Stomach (tissue), 4 donors: ENCODE data around the gene LARP1.

Source experiments
- POLR2A ChIP-seq, 4 donors: fragments of 450-650 bp; IDR thresholded peaks; one replicate each; pipeline ENCODE4 v1.6.1; 2016; ENCODE audit warnings: antibody characterized with exemption in 4 of 4, control low read depth in 2 of 4, mild to moderate bottlenecking in 1 of 4, moderate library complexity in 1 of 4
- POLR2AphosphoS5 ChIP-seq, 3 donors: sonication (generic); formaldehyde crosslinking; IDR thresholded peaks; one replicate each; pipeline ENCODE4 v1.6.1; 2016; ENCODE audit warnings: antibody characterized with exemption in 3 of 3
- TF ChIP-seq, protein P1 (sequence below), 7 experiments: fragments of 450-650 bp in 4 of 7; fragments of 200-600 bp in 3 of 7; sonication (generic) in 3 of 7; IDR thresholded peaks; one replicate each; pipeline ENCODE4 v1.5.1; 2016 to 2019; ENCODE audit warnings: antibody characterized with exemption in 7 of 7, control low read depth in 2 of 7, mild to moderate bottlenecking in 1 of 7

DNA sequence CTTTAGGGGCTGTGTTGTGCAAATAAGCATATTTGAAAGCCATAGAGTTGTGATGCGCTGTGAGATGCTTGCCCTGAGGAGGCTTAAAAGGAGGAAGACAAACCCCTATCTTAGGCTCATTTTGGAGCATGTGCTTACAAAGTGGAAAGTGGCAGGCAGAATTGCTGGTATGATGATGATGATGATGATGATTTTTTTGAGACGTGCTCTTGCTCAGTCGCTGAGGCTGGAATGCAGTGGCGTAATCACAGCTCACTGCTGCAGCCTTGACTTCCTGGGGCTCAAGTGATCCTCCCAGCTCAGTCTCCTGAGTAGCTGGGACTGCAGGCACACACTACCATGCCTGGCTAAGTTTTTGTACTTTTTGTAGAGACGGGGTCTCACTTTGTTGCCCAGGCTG, 104.9 kb downstream of the LARP1 start:
- TF ChIP-seq POLR2AphosphoS5 (IDR thresholded peaks at IDR 0.05) (peak in 2 of 3 donors; percentile 20 to 41), POLR2A (IDR thresholded peaks at IDR 0.05) (no peak)
- TF ChIP-seq, protein P1, sequence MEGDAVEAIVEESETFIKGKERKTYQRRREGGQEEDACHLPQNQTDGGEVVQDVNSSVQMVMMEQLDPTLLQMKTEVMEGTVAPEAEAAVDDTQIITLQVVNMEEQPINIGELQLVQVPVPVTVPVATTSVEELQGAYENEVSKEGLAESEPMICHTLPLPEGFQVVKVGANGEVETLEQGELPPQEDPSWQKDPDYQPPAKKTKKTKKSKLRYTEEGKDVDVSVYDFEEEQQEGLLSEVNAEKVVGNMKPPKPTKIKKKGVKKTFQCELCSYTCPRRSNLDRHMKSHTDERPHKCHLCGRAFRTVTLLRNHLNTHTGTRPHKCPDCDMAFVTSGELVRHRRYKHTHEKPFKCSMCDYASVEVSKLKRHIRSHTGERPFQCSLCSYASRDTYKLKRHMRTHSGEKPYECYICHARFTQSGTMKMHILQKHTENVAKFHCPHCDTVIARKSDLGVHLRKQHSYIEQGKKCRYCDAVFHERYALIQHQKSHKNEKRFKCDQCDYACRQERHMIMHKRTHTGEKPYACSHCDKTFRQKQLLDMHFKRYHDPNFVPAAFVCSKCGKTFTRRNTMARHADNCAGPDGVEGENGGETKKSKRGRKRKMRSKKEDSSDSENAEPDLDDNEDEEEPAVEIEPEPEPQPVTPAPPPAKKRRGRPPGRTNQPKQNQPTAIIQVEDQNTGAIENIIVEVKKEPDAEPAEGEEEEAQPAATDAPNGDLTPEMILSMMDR (IDR thresholded peaks at IDR 0.05): no peak
